IPS-NIHi7 (cell line): ENCODE measurements around the gene KIF5C.
"Not testable (repeated sequence)": the region's sequence is repeated elsewhere in the genome, so short reads cannot be mapped to it uniquely, and the experiment has no call there.

Source experiments
- DNase-seq: peaks from one replicate; pipeline ENCODE4 v3.0.0; 2012; ENCODE audit warnings: mixed read lengths; ENCODE audit errors: extremely low spot score

The KIF5C gene

GRCh38 chr2:148874868-148875341 is at the start of gene KIF5C:
KIF5C (plus strand) TSS chr2:148875227; CDS start chr2:148875618, 391 bp downstream.
- peak; percentile 98 for DNase-seq

DNA sequence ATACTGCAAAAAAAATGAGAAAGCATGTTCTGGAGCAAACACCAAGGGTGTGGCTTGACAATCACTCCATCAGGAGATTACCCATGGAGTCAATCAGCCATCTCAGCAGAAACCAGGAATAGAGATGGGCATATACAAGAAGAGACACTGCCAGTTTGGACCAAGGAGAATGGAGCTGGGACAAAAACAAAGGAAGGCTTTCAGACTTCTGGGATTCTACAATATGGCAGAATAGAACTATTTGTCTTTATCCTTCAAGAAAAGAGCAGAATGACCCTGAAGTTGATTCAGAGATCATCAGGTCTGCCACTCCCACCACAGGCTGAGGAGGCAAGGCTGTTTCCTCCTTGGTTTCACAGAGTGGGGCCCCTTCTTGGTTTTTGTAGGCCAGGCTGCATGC is 48.2 kb upstream of the KIF5C start:
- no peak for DNase-seq

DNA sequence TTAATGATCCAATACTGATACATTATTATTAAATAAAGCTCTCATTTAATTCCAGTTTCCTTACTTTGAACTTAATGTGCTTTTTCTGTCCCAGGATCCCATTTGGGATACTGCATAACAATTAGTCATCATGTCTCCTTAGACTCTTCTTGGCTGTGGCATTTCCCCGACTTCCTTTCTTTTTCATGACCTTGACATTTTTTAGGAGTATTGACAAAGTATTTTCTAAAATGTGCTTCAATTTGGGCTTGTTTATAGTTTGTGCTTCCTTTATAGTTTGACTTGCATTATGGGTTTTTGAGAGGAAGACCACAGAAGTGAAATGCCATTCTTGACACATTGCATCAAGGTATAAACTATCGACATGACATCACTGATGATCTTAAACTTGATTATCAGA is 46.1 kb upstream of the KIF5C start:
- DNase-seq: no peak

DNA sequence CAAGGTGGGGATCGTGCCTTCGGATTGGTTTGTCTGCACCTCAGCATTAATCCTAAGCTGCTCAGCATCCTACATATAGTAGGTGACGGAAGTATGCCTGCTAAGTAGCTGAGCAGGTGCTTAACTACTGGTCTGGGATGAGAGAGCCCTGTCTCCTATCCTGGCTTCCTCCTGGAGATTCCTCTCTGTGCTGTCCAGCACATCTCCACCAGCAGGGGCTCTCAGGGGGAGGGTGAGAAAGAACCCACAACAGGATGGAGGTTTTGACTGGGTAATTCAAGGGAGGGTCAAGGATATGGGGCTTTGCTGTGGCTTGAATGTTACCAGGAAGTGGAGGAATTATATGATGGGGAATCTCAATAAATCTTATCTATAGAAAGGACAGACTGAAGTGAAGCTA is 45.4 kb upstream of the KIF5C start:
- peak; percentile 44 for DNase-seq

GRCh38 chr2:148832637-148833036 is 42.4 kb upstream of the KIF5C start:
- no peak for DNase-seq

GRCh38 chr2:148842050-148842449 is 33.0 kb upstream of the KIF5C start:
- no peak for DNase-seq

GRCh38 chr2:148848146-148848545 is 26.9 kb upstream of the KIF5C start:
- DNase-seq: no peak

- no peak for DNase-seq
Observed at GRCh38 chr2:148853458-148853857, 21.6 kb upstream of the KIF5C start.

DNA sequence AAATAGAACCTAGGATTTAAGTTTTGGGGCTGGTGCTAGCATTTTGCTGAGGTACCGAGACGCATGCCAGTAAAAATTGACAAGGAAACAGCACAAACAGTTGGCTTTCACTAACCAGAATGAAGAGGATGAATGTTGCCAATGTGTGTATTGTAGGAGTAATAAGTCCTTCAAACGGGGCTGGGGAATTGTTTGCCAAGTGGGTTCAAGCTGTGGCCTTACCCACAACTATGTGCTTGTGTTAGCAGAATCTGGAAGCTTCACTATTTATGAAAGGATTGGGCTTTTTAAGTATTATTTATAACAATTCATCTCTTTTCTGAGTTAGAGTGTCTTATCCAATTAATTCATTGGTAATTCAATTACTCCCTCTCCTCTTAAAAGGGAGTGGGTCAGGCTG is 15.0 kb upstream of the KIF5C start:
- DNase-seq: no peak

GRCh38 chr2:148861367-148861766 is 13.7 kb upstream of the KIF5C start:
- no peak for DNase-seq

- DNase-seq: not testable (repeated sequence)
Observed at GRCh38 chr2:148862478-148862877, 12.5 kb upstream of the KIF5C start.

DNA sequence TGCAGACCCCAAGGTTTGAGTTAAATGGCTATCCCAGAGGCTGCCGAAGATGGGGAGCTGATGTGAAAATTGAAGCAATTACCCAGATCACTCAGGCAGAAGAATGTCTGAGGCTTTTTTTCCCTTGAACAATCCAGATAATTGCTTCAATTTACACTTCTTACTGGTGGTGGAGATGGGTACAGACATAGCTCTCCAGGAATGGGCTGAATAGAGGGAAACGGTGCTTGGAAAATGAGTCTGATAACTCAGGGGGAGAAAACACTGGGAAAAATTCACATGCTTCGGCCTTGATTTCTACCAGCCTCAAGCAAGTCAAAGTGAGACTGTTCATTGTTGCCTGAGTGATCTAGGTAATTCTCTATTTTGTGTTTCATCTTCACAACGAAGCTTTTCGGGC is 9.5 kb upstream of the KIF5C start:
- DNase-seq: no peak

DNA sequence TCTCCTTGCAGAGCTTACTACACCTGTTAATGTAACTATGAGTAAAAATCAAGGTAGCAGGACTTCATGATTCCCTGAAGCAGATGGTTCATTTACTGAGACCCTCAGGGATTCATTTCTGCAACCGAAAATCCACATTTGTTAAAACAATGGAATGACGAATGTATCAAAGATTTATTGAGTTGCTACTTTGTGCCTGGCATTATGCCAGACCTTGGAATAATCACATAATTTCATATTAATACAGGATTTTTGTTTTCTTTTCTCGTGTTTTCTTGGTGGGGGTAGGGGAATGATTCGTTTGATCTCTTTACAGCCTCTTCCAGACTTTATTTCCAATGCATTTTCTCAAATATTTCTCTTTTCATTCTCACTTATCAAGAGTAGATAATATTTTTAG is 8.9 kb upstream of the KIF5C start:
- DNase-seq: no peak

DNA sequence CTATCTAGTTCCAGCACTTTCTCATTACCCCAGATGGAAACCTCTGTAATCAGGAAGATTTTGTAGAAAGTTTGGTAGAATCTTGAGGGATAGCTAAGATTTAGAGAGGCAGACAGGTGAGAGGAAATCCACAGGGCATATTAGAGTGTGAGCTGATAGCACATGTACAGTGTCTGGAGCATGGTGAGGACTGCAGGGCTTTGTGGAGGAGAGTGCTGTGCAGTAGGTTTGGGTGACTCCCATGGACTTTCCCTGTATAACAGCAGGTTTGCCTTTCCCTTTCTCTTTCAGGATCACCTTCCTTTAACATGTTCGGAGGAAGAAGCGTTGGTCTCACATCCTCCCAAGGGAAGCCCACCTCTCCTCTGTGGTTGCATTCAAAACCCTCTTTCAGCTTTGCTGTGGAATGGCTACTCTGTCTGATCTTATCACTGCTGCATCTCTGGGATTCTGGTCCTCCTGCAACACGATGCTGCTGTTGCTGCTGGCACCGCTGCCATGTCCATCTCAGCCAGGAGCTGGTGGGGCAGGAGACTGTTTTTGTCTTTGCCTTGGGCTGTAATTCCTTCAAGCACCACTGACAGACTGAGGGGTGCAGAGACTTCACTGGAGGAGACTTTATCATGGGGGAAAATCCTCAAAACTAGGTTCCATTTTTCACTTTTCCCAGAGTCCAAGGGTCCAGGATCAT is 7.8 kb upstream of the KIF5C start:
- no peak for DNase-seq

DNA sequence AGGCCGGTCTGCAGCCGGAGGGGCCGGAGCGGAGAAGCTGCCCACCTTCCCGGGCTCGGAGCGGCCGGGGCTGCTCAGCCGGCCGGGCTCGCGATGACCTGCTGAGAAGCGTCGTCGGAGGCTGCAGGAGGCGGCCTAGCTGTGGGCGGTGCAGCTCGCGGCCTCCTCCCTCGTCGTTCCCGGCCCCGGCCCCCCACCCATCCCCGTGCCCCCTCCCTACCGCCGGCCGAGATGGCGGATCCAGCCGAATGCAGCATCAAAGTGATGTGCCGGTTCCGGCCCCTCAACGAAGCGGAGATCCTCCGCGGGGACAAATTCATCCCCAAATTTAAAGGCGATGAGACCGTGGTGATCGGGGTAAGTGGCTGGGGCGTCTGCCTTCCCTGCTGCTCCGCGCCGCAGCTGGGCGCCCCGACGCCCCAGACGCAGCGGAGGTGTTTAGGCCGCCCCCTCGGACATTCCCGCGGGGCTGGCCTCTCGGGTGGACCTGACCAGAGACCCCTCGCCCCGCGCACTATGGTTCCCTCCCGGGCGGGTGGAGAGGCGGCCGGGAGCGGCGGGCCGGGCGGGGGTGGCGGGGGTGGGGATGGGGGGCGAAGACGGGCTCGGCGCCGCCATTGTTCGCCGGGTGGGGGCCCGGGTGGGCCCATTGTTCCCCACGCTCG is 492 bp downstream of the KIF5C start:
- DNase-seq: no peak

- peak; percentile 66 for DNase-seq
Observed at GRCh38 chr2:148876202-148876594, 1.2 kb downstream of the KIF5C start.

DNA sequence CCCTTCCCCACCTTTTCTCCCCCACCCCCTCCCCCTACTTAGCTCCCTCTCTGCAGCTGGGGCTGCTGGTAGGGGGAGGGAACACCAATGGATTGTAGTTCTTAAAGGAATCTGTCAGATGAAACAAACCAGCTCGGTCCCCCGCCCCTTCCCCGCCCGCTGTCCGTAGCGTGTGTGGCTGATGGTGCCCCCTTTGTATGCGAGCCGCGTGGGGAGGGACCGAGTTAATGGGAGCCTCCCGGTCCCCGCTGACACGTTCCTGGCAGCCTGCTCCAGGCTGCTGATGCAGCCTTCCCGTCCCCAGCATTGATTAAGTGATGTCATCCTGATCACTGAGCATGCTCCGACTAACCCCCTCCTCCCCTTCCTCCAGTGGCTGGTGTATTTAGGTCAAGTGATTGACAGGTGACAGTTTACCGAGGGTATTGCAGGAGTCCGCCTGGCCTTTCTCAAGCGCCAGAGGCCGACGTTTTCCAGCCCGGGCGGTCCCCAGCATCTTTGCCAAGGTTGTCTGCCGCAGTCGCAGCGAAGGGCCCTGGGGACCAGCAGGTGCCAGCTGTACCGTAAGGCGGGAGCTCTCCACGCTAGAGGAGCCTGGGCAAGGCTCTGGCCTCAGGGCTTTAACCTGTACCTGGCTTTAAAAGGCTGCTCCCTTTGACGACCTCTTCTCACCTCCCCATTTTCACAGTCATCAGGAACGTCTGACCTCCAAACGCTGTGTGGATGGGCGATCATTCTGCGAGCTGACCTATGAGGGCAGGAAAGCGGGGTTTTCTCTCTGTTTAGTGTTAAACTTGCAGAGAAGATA is 1.8 kb downstream of the KIF5C start:
- peak; percentile 85 for DNase-seq

DNA sequence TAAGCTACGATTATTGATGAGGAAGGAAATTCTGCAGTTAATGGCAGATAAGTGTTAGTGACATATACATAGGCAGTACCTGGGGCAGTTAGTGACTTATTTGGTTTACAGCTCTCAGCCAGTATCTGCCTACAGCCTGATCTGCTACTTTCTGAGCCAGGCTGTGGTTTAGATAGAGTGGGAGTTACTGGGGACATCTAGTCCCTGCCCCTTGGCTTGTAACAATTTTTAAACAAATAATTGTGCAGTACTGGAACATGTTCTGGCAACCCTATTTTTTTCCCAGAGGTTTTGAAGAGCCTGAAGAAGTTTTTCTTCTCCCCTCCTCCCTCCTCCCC is 2.3 kb downstream of the KIF5C start:
- no peak for DNase-seq

- no peak for DNase-seq
Observed at GRCh38 chr2:148880636-148881035, 5.6 kb downstream of the KIF5C start.

GRCh38 chr2:148882051-148882450 is 7.0 kb downstream of the KIF5C start:
- DNase-seq: no peak

DNA sequence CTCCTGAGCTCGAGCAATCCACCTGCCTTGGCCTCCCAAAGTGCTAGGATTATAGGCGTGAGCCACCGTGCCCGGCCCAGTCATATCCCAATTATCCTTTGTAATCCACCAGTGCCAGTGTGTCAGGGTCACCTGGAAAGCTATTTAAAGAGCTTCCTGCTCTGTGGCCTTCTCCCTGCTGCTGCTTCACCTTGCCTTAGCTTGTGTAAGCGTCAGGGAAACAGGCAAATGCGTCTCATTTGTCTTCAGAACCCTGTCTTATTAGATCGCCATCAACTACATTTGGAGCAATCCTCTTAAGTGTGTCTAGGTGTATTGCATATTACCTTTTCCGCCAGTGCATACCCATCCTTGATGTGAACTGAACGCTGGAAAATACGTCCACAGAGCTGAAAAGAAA is 10.2 kb downstream of the KIF5C start:
- no peak for DNase-seq

GRCh38 chr2:148885988-148886387 is 11.0 kb downstream of the KIF5C start:
- no peak for DNase-seq
